PC-3 (cell line): ENCODE measurements around the gene SLAMF1. TPM values are rescaled to one million over a fixed set of nuclear protein-coding genes. Genes with fewer than 3 reads are reported as not detected.

Experiments
- ATAC-seq: fragments of 200-7000 bp; cut with Tn5 transposase; 2 replicates; pipeline ENCODE4 v1.9.1; 2020; ENCODE audit warnings: mild to moderate bottlenecking, moderate library complexity
- BruUV-seq: library from RNA; stranded (reverse); fragments of 400-500 nt; replicated peaks from 2 replicates; lab custom pipeline; 2021; lab: Mats Ljungman, UMichigan
- CTCF ChIA-PET: fragments of 300-600 bp; sonication (Branson Sonifier 250); formaldehyde crosslinking; loops from one replicate; lab custom pipeline; 2022; ENCODE audit warnings: antibody characterized with exemption; lab: Charles Lee
- POLR2A ChIA-PET: fragments of 300-600 bp; sonication (Branson Sonifier 250); formaldehyde crosslinking; loops from one replicate; lab custom pipeline; 2022; ENCODE audit warnings: antibody characterized with exemption; ENCODE audit not compliant: unreplicated experiment; lab: Charles Lee
- DNase-seq: peaks from one replicate; pipeline ENCODE4 v3.0.0-alpha.2; 2015
- H2AFZ ChIP-seq: fragments of 300-600 bp; sonication (generic); 2 replicates; pipeline ENCODE4 v1.6.0; 2016; ENCODE audit warnings: antibody characterized with exemption, low read length
- H3F3A ChIP-seq: fragments of 300-600 bp; sonication (generic); one replicate; pipeline ENCODE4 v1.6.0; 2017; ENCODE audit warnings: antibody characterized with exemption, low read length, control low read depth, mild to moderate bottlenecking; ENCODE audit not compliant: unreplicated experiment
- H3K27ac ChIP-seq: fragments of 300-600 bp; sonication (generic); 2 replicates; pipeline ENCODE4 v1.5.1; 2016; ENCODE audit warnings: mild to moderate bottlenecking, low read length
- H3K27me3 ChIP-seq: fragments of 300-600 bp; sonication (generic); 2 replicates; pipeline ENCODE4 v1.6.1; 2016; ENCODE audit warnings: low read length, mixed read lengths
- H3K36me3 ChIP-seq: fragments of 300-600 bp; sonication (generic); 2 replicates; pipeline ENCODE4 v1.6.1; 2016; ENCODE audit warnings: low read depth, mixed run types, low read length, mixed read lengths
- H3K4me1 ChIP-seq: fragments of 300-600 bp; sonication (generic); 2 replicates; pipeline ENCODE4 v1.5.1; 2016; ENCODE audit warnings: low read length; ENCODE audit not compliant: insufficient read depth
- H3K4me2 ChIP-seq: fragments of 300-600 bp; sonication (generic); 2 replicates; pipeline ENCODE4 v1.6.0; 2016; ENCODE audit warnings: low read length
- H3K4me3 ChIP-seq: fragments of 300-600 bp; sonication (generic); 2 replicates; pipeline ENCODE4 v1.5.1; 2016; ENCODE audit warnings: mild to moderate bottlenecking, low read length, mixed read lengths
- H3K79me2 ChIP-seq: fragments of 300-600 bp; sonication (generic); 2 replicates; pipeline ENCODE4 v1.6.1; 2017; ENCODE audit warnings: low read length, mixed read lengths
- H3K9ac ChIP-seq: fragments of 300-600 bp; sonication (generic); 2 replicates; pipeline ENCODE4 v1.6.0; 2016; ENCODE audit warnings: mild to moderate bottlenecking, low read length
- H3K9me2 ChIP-seq: fragments of 300-600 bp; sonication (generic); replicated peaks from 2 replicates; pipeline ENCODE4 v1.6.1; 2016; ENCODE audit warnings: mixed run types, low read length, mixed read lengths
- H3K9me3 ChIP-seq: fragments of 300-600 bp; sonication (generic); 2 replicates; pipeline ENCODE4 v1.6.1; 2016; ENCODE audit warnings: low read length, mixed read lengths
- H4K20me1 ChIP-seq: fragments of 300-600 bp; sonication (generic); 2 replicates; pipeline ENCODE4 v1.6.1; 2016; ENCODE audit warnings: low read length, mixed read lengths
- EZH2 ChIP-seq: fragments of 300-600 bp; sonication (generic); IDR thresholded peaks from one replicate; pipeline ENCODE4 v1.6.1; 2017; ENCODE audit warnings: antibody characterized with exemption, mild to moderate bottlenecking, low read length; ENCODE audit not compliant: unreplicated experiment
- EZH2phosphoT487 ChIP-seq: fragments of 300-600 bp; sonication (generic); IDR thresholded peaks from 2 replicates; pipeline ENCODE4 v1.6.1; 2018; ENCODE audit warnings: mild to moderate bottlenecking, antibody characterized with exemption, low read length, borderline replicate concordance
- intact Hi-C: fragments of 100-400 bp; cut with micrococcal nuclease; formaldehyde crosslinking; loops from 2 replicates; pipeline ENCODE4 v1.9.0; 2023
- total RNA-seq: library from RNA; depleted of rRNA; stranded (reverse); fragments of >200 nt; gene quantifications from 2 replicates; pipeline ENCODE4 v1.2.3, GENCODE V29; 2014
- TF ChIP-seq, protein P1 (sequence below): fragments of 300-600 bp; sonication (generic); conservative IDR thresholded peaks from 2 replicates; pipeline ENCODE4 v1.5.1; 2017; ENCODE audit warnings: antibody characterized with exemption, low read depth, mild to moderate bottlenecking, low read length

The SLAMF1 gene
- total RNA-seq, 1 experiment from 2014 or later: not detected

DNA sequence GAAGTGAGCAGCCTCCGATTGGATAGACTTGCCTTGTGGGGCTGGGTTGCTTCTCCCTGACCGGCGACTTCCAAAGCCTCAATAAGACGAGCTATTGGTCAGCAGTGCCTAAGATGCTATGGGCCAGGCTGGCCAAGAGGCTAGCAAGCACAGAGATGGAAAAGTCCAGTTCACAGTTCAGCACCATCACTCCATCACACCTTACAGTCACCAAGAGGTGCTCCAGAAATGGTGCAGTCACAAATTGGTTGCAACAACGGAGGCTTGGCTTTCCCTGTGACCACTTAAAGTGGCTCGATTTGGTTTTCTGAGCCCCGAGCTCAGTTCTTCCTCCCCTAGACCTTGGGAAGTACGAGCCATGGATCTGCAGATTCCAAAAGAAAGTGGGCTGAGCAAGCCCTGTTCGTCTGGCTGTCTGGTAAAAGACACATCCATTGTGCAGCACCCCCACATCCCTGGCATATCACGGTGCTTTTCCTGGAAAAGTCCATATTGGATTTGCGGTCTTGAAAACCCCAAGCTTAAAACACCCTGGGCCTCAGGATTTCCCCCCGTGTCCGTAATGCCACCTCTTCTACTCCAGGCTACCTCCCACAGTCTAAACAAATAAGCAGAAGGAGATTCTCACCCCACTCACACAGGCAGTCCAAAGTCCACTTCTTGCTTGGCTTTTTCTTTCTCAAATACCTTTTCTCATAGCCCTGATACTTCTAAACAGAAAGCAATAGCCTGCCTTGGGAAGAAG lies 1.3 kb downstream of the SLAMF1 start:
- H4K20me1 ChIP-seq: no peaks in the 10 kb centered on the region
- TF ChIP-seq EZH2phosphoT487 (no peak), EZH2 (no peak)
- TF ChIP-seq, protein P1, sequence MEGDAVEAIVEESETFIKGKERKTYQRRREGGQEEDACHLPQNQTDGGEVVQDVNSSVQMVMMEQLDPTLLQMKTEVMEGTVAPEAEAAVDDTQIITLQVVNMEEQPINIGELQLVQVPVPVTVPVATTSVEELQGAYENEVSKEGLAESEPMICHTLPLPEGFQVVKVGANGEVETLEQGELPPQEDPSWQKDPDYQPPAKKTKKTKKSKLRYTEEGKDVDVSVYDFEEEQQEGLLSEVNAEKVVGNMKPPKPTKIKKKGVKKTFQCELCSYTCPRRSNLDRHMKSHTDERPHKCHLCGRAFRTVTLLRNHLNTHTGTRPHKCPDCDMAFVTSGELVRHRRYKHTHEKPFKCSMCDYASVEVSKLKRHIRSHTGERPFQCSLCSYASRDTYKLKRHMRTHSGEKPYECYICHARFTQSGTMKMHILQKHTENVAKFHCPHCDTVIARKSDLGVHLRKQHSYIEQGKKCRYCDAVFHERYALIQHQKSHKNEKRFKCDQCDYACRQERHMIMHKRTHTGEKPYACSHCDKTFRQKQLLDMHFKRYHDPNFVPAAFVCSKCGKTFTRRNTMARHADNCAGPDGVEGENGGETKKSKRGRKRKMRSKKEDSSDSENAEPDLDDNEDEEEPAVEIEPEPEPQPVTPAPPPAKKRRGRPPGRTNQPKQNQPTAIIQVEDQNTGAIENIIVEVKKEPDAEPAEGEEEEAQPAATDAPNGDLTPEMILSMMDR: no peak
- H2AFZ ChIP-seq: no peak overlapping the region
- H3K9me2 ChIP-seq: no peaks in the 10 kb centered on the region
- peaks cover 86% of the 10 kb centered on the region for H3K27me3 ChIP-seq
- H3K4me2 ChIP-seq: no peak overlapping the region
- no peaks in the 10 kb centered on the region for H3K9me3 ChIP-seq
- no peaks in the 10 kb centered on the region for H3F3A ChIP-seq
- H3K9ac ChIP-seq: no peak overlapping the region
- no peaks in the 10 kb centered on the region for H3K36me3 ChIP-seq
- ChIA-PET POLR2A (no interaction called here), CTCF (no interaction called here)
- no peak overlapping the region for H3K4me3 ChIP-seq
- intact Hi-C loops: no loop called here
- no peaks in the 10 kb centered on the region for H3K79me2 ChIP-seq
- DNase-seq (no peak), ATAC-seq (no peak)
- H3K27ac ChIP-seq: no peak overlapping the region
- H3K4me1 ChIP-seq: no peaks in the 10 kb centered on the region
- BruUV-seq: no TSS peak

- BruUV-seq: no TSS peak
- DNase-seq: no peak
- no peak for TF ChIP-seq EZH2
- H3F3A ChIP-seq: no peaks in the 10 kb centered on the region
- no peaks in the 10 kb centered on the region for H3K36me3 ChIP-seq
- H3K4me1 ChIP-seq: no peaks in the 10 kb centered on the region
- H3K79me2 ChIP-seq: no peaks in the 10 kb centered on the region
- intact Hi-C loops: no loop called here
- H3K27me3 ChIP-seq: peaks cover 84% of the 10 kb centered on the region
- ATAC-seq: no peak
- H3K4me2 ChIP-seq: no peak overlapping the region
- POLR2A ChIA-PET: no interaction called here
- no peak overlapping the region for H3K4me3 ChIP-seq
- H2AFZ ChIP-seq: no peak overlapping the region
- no peaks in the 10 kb centered on the region for H3K9me2 ChIP-seq
- H4K20me1 ChIP-seq: no peaks in the 10 kb centered on the region
- no peak overlapping the region for H3K9ac ChIP-seq
- no peak overlapping the region for H3K27ac ChIP-seq
- H3K9me3 ChIP-seq: no peaks in the 10 kb centered on the region
- CTCF ChIA-PET: no interaction called here
Measured at GRCh38 chr1:160644399-160644798, 2.4 kb downstream of the SLAMF1 start.

GRCh38 chr1:160643138-160643537 lies 3.7 kb downstream of the SLAMF1 start:
- Histone ChIP-seq H3K27me3 (peaks cover 87% of the 10 kb centered on the region), H3K27ac (no peak overlapping the region), H3K9ac (no peak overlapping the region), H3K79me2 (no peaks in the 10 kb centered on the region), H3K9me3 (no peaks in the 10 kb centered on the region), H3K9me2 (no peaks in the 10 kb centered on the region), H3F3A (no peaks in the 10 kb centered on the region), H3K4me2 (no peak overlapping the region), H3K4me1 (no peaks in the 10 kb centered on the region), H3K36me3 (no peaks in the 10 kb centered on the region), H3K4me3 (no peak overlapping the region), H4K20me1 (no peaks in the 10 kb centered on the region), H2AFZ (no peak overlapping the region)
- TF ChIP-seq EZH2phosphoT487 (no peak), EZH2 (no peak)
- TF ChIP-seq, protein P1: no peak
- DNase-seq (no peak), ATAC-seq (no peak)
- no TSS peak for BruUV-seq
- intact Hi-C loops: no loop called here
- ChIA-PET POLR2A (no interaction called here), CTCF (no interaction called here)
